ENCODE results near the gene TTC21A. TPM values are rescaled to one million over a fixed set of nuclear protein-coding genes. Genes with fewer than 3 reads are reported as not detected.
"Not testable (repeated sequence)": the region's sequence is repeated elsewhere in the genome, so short reads cannot be mapped to it uniquely, and the experiment has no call there.

The TTC21A gene
- total RNA-seq, 2 donors from 2014 or later = 0.12 to 1.8 TPM

GRCh38 chr3:39170461-39170860 is 63.0 kb downstream of the TTC21A start:
- DNase-seq (ENCODE audit: low spot score) (no peak), ATAC-seq (no peak)
- Mint-ChIP-seq H3K9me3 (no peaks in the 10 kb centered on the region), H3K36me3 (no peaks in the 10 kb centered on the region), H3K4me3 (no peak overlapping the region), H3K27me3 (no peaks in the 10 kb centered on the region), H3K4me1 (ENCODE audit: low read depth in 2 of 2) (peaks cover 6 to 10% of the 10 kb centered on the region in 2 donors), H3K27ac (no peak overlapping the region)

GRCh38 chr3:39170877-39171276 is 63.4 kb downstream of the TTC21A start:
- not testable (repeated sequence) for H3K4me3 Mint-ChIP-seq; DNase-seq (ENCODE audit: low spot score); H3K9me3 Mint-ChIP-seq; H3K27ac Mint-ChIP-seq; H3K36me3 Mint-ChIP-seq; ATAC-seq; H3K27me3 Mint-ChIP-seq
- H3K4me1 Mint-ChIP-seq (ENCODE audit: low read depth in 2 of 2) = peaks cover 10 to 12% of the 10 kb centered on the region in 2 donors

- Mint-ChIP-seq H3K27me3 (no peaks in the 10 kb centered on the region), H3K4me3 (no peak overlapping the region), H3K9me3 (no peaks in the 10 kb centered on the region), H3K4me1 (ENCODE audit: low read depth in 2 of 2) (peaks cover 12 to 16% of the 10 kb centered on the region in 2 donors), H3K36me3 (no peaks in the 10 kb centered on the region), H3K27ac (peak overlapping the region in 1 of 2 donors; percentile 30)
- DNase-seq (ENCODE audit: low spot score) (no peak), ATAC-seq (no peak)
These were observed 64.4 kb downstream of the TTC21A start for GRCh38 chr3:39171860-39172259.

GRCh38 chr3:39173318-39174125 is 66.0 kb downstream of the TTC21A start:
- Mint-ChIP-seq H3K27me3 (no peaks in the 10 kb centered on the region), H3K9me3 (no peaks in the 10 kb centered on the region), H3K36me3 (no peaks in the 10 kb centered on the region), H3K4me1 (ENCODE audit: low read depth in 2 of 2) (peaks cover 21 to 30% of the 10 kb centered on the region in 2 donors), H3K4me3 (no peak overlapping the region), H3K27ac (peak overlapping the region in 1 of 2 donors; percentile 30)
- ATAC-seq (no peak), DNase-seq (ENCODE audit: low spot score) (no peak)

- Mint-ChIP-seq H3K4me3 (no peak overlapping the region), H3K27ac (peak overlapping the region; percentile 63 to 69), H3K4me1 (ENCODE audit: low read depth in 2 of 2) (peaks cover 42 to 53% of the 10 kb centered on the region in 2 donors)
These were observed 68.7 kb downstream of the TTC21A start for GRCh38 chr3:39176025-39176714.

GRCh38 chr3:39177708-39178332 is 70.3 kb downstream of the TTC21A start:
- Mint-ChIP-seq H3K27me3 (peaks cover 0 to 3% of the 10 kb centered on the region in 2 donors), H3K27ac (peak overlapping the region; percentile 63 to 69), H3K4me3 (peak overlapping the region; percentile 74), H3K4me1 (ENCODE audit: low read depth in 2 of 2) (peaks cover 48 to 53% of the 10 kb centered on the region in 2 donors), H3K9me3 (no peaks in the 10 kb centered on the region), H3K36me3 (no peaks in the 10 kb centered on the region)
- DNase-seq (ENCODE audit: low spot score) = peak; percentile 83
- peak; percentile 79 to 84 for ATAC-seq

More at GRCh38 chr3:39176025-39176714, 68.7 kb downstream of the TTC21A start:
- ATAC-seq (no peak), DNase-seq (ENCODE audit: low spot score) (no peak)
- no peaks in the 10 kb centered on the region for H3K36me3 Mint-ChIP-seq
- peaks cover 0 to 3% of the 10 kb centered on the region in 2 donors for H3K27me3 Mint-ChIP-seq
- no peaks in the 10 kb centered on the region for H3K9me3 Mint-ChIP-seq

- H3K27ac Mint-ChIP-seq = peak overlapping the region; percentile 69 to 84
- H3K4me3 Mint-ChIP-seq = peak overlapping the region; percentile 92
- peaks cover 48 to 52% of the 10 kb centered on the region in 2 donors for H3K4me1 Mint-ChIP-seq (ENCODE audit: low read depth in 2 of 2)
- no peaks in the 10 kb centered on the region for H3K9me3 Mint-ChIP-seq
- ATAC-seq = no peak
- no peak for DNase-seq (ENCODE audit: low spot score)
- no peaks in the 10 kb centered on the region for H3K36me3 Mint-ChIP-seq
- H3K27me3 Mint-ChIP-seq = peaks cover 0 to 3% of the 10 kb centered on the region in 2 donors
These were observed 71.1 kb downstream of the TTC21A start for GRCh38 chr3:39178553-39178952.

- DNase-seq (ENCODE audit: low spot score) = no peak
- no peaks in the 10 kb centered on the region for H3K36me3 Mint-ChIP-seq
- peaks cover 0 to 3% of the 10 kb centered on the region in 2 donors for H3K27me3 Mint-ChIP-seq
- H3K4me3 Mint-ChIP-seq = peak overlapping the region; percentile 92
- no peaks in the 10 kb centered on the region for H3K9me3 Mint-ChIP-seq
- H3K4me1 Mint-ChIP-seq (ENCODE audit: low read depth in 2 of 2) = peaks cover 48 to 52% of the 10 kb centered on the region in 2 donors
- ATAC-seq = peak in 1 of 2 donors; percentile 1
- H3K27ac Mint-ChIP-seq = peak overlapping the region; percentile 69 to 84
These were observed 72.7 kb downstream of the TTC21A start for GRCh38 chr3:39180183-39180545.

GRCh38 chr3:39180546-39181346 is 73.3 kb downstream of the TTC21A start:
- Mint-ChIP-seq H3K9me3 (no peaks in the 10 kb centered on the region), H3K36me3 (no peaks in the 10 kb centered on the region), H3K27ac (peak overlapping the region; percentile 69 to 84), H3K4me1 (ENCODE audit: low read depth in 2 of 2) (peaks cover 46 to 51% of the 10 kb centered on the region in 2 donors), H3K4me3 (peak overlapping the region; percentile 92), H3K27me3 (peaks cover 0 to 3% of the 10 kb centered on the region in 2 donors)
- peak; percentile 85 to 86 for ATAC-seq
- DNase-seq (ENCODE audit: low spot score) = peak; percentile 85

GRCh38 chr3:39181408-39182335 is 74.2 kb downstream of the TTC21A start:
- no peak for DNase-seq (ENCODE audit: low spot score)

GRCh38 chr3:39183211-39184080 is 76.0 kb downstream of the TTC21A start:
- no peaks in the 10 kb centered on the region for H3K9me3 Mint-ChIP-seq
- peaks cover 27 to 28% of the 10 kb centered on the region in 2 donors for H3K4me1 Mint-ChIP-seq (ENCODE audit: low read depth in 2 of 2)
- ATAC-seq (no peak), DNase-seq (ENCODE audit: low spot score) (no peak)
- no peak overlapping the region for H3K27ac Mint-ChIP-seq
- no peaks in the 10 kb centered on the region for H3K36me3 Mint-ChIP-seq
- peaks cover 0 to 3% of the 10 kb centered on the region in 2 donors for H3K27me3 Mint-ChIP-seq
- H3K4me3 Mint-ChIP-seq = no peak overlapping the region

More at GRCh38 chr3:39181408-39182335, 74.2 kb downstream of the TTC21A start:
- H3K4me1 Mint-ChIP-seq (ENCODE audit: low read depth in 2 of 2) = peaks cover 37 to 42% of the 10 kb centered on the region in 2 donors
- H3K9me3 Mint-ChIP-seq = no peaks in the 10 kb centered on the region
- H3K36me3 Mint-ChIP-seq = no peaks in the 10 kb centered on the region
- H3K4me3 Mint-ChIP-seq = peak overlapping the region; percentile 80
- no peak for ATAC-seq
- peaks cover 0 to 3% of the 10 kb centered on the region in 2 donors for H3K27me3 Mint-ChIP-seq
- H3K27ac Mint-ChIP-seq = peak overlapping the region in 1 of 2 donors; percentile 44
